Measurements from ENCODE around the gene CPEB1. TPM values are rescaled to one million over a fixed set of nuclear protein-coding genes. Genes with fewer than 3 reads are reported as not detected.

CPEB1 gene
- total and polyA plus RNA-seq, 2 experiments from 2014 or later: 4.1 to 9.4 TPM

DNA sequence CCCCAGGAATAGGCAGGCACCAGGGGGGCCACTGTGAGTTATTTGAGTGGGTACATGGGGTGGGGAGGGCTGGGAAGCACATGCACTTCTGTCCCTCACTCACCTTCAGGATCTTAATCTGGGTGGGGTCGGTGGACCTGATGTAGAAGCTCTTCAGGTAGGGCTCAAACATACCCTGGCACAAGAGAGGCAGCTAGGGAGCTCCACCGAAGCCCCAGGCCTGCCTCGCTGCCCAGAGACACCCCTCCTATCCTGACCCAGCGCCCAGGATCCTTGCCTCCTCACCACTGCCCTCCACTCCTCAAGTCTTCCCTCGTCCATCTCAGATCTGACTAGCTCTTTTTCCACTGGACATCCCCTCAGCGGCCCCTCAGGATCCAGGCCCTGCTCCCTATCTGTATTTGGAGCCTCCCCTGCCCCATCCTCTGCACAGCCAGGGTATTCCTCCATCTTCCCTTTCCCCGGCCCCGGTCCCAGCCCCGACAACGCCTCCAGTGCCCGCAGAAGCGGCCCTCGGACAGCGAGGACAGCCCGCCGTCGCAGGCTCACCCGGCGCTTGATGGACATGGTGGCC lies 32.5 kb upstream of the CPEB1 start:
- Histone ChIP-seq H3K27ac (ENCODE audit: low read depth) (no peak overlapping the region), H3K79me2 (replicated peaks; ENCODE audit: insufficient read depth) (no peaks in the 10 kb centered on the region), H3K4me1 (ENCODE audit: insufficient read depth) (peaks cover 10% of the 10 kb centered on the region), H3F3A (replicated peaks; ENCODE audit: low read depth) (no peaks in the 10 kb centered on the region), H3K27me3 (ENCODE audit: insufficient read depth) (no peaks in the 10 kb centered on the region), H3K9me2 (ENCODE audit: insufficient read depth) (no peaks in the 10 kb centered on the region), H2AFZ (peak overlapping the region; percentile 97), H3K4me3 (peak overlapping the region; percentile 92), H3K4me2 (peak overlapping the region; percentile 90), H4K20me1 (replicated peaks; ENCODE audit: insufficient read depth) (no peaks in the 10 kb centered on the region), H3K36me3 (ENCODE audit: insufficient read depth) (no peaks in the 10 kb centered on the region)
- ATAC-seq: peak; percentile 50
- DNase-seq (ENCODE audit: low spot score): peak; percentile 70
- Mint-ChIP-seq H3K4me3 (peak overlapping the region; percentile 92), H3K36me3 (ENCODE audit: low read depth) (no peaks in the 10 kb centered on the region), H3K9me3 (no peaks in the 10 kb centered on the region; the same call in 2 of the 3 replicates), H3K27me3 (ENCODE audit: insufficient read depth, low read depth, poor library complexity) (peaks cover 10% of the 10 kb centered on the region), H3K4me1 (peaks cover 11% of the 10 kb centered on the region; the same call in 2 of the 3 replicates), H3K27ac (no peak overlapping the region; the same call in 1 of the 2 replicates)
- TF ChIP-seq EZH2phosphoT487 (IDR thresholded peaks at IDR 0.05; ENCODE audit: unreplicated experiment): no peak
- TF ChIP-seq, protein P1, sequence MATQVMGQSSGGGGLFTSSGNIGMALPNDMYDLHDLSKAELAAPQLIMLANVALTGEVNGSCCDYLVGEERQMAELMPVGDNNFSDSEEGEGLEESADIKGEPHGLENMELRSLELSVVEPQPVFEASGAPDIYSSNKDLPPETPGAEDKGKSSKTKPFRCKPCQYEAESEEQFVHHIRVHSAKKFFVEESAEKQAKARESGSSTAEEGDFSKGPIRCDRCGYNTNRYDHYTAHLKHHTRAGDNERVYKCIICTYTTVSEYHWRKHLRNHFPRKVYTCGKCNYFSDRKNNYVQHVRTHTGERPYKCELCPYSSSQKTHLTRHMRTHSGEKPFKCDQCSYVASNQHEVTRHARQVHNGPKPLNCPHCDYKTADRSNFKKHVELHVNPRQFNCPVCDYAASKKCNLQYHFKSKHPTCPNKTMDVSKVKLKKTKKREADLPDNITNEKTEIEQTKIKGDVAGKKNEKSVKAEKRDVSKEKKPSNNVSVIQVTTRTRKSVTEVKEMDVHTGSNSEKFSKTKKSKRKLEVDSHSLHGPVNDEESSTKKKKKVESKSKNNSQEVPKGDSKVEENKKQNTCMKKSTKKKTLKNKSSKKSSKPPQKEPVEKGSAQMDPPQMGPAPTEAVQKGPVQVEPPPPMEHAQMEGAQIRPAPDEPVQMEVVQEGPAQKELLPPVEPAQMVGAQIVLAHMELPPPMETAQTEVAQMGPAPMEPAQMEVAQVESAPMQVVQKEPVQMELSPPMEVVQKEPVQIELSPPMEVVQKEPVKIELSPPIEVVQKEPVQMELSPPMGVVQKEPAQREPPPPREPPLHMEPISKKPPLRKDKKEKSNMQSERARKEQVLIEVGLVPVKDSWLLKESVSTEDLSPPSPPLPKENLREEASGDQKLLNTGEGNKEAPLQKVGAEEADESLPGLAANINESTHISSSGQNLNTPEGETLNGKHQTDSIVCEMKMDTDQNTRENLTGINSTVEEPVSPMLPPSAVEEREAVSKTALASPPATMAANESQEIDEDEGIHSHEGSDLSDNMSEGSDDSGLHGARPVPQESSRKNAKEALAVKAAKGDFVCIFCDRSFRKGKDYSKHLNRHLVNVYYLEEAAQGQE (IDR thresholded peaks at IDR 0.05; ENCODE audit: unreplicated experiment): no peak
- no peak for TF ChIP-seq ZNF331 (CRISPR knock-in tag; IDR thresholded peaks at IDR 0.05; ENCODE audit: low read depth)
- TF ChIP-seq STAT1 (IDR thresholded peaks at IDR 0.05; ENCODE audit: unreplicated experiment): no peak
- no peak for TF ChIP-seq ZNF114 (CRISPR knock-in tag; IDR thresholded peaks at IDR 0.05)
- TF ChIP-seq, protein P2, sequence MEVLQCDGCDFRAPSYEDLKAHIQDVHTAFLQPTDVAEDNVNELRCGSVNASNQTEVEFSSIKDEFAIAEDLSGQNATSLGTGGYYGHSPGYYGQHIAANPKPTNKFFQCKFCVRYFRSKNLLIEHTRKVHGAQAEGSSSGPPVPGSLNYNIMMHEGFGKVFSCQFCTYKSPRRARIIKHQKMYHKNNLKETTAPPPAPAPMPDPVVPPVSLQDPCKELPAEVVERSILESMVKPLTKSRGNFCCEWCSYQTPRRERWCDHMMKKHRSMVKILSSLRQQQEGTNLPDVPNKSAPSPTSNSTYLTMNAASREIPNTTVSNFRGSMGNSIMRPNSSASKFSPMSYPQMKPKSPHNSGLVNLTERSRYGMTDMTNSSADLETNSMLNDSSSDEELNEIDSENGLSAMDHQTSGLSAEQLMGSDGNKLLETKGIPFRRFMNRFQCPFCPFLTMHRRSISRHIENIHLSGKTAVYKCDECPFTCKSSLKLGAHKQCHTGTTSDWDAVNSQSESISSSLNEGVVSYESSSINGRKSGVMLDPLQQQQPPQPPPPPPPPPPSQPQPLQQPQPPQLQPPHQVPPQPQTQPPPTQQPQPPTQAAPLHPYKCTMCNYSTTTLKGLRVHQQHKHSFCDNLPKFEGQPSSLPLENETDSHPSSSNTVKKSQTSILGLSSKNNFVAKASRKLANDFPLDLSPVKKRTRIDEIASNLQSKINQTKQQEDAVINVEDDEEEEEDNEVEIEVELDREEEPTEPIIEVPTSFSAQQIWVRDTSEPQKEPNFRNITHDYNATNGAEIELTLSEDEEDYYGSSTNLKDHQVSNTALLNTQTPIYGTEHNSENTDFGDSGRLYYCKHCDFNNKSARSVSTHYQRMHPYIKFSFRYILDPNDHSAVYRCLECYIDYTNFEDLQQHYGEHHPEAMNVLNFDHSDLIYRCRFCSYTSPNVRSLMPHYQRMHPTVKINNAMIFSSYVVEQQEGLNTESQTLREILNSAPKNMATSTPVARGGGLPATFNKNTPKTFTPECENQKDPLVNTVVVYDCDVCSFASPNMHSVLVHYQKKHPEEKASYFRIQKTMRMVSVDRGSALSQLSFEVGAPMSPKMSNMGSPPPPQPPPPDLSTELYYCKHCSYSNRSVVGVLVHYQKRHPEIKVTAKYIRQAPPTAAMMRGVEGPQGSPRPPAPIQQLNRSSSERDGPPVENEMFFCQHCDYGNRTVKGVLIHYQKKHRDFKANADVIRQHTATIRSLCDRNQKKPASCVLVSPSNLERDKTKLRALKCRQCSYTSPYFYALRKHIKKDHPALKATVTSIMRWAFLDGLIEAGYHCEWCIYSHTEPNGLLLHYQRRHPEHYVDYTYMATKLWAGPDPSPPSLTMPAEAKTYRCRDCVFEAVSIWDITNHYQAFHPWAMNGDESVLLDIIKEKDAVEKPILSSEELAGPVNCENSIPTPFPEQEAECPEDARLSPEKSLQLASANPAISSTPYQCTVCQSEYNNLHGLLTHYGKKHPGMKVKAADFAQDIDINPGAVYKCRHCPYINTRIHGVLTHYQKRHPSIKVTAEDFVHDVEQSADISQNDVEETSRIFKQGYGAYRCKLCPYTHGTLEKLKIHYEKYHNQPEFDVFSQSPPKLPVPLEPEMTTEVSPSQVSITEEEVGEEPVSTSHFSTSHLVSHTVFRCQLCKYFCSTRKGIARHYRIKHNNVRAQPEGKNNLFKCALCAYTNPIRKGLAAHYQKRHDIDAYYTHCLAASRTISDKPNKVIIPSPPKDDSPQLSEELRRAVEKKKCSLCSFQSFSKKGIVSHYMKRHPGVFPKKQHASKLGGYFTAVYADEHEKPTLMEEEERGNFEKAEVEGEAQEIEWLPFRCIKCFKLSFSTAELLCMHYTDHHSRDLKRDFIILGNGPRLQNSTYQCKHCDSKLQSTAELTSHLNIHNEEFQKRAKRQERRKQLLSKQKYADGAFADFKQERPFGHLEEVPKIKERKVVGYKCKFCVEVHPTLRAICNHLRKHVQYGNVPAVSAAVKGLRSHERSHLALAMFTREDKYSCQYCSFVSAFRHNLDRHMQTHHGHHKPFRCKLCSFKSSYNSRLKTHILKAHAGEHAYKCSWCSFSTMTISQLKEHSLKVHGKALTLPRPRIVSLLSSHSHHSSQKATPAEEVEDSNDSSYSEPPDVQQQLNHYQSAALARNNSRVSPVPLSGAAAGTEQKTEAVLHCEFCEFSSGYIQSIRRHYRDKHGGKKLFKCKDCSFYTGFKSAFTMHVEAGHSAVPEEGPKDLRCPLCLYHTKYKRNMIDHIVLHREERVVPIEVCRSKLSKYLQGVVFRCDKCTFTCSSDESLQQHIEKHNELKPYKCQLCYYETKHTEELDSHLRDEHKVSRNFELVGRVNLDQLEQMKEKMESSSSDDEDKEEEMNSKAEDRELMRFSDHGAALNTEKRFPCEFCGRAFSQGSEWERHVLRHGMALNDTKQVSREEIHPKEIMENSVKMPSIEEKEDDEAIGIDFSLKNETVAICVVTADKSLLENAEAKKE (CRISPR knock-in tag; IDR thresholded peaks at IDR 0.05): no peak
- TF ChIP-seq, protein P3, sequence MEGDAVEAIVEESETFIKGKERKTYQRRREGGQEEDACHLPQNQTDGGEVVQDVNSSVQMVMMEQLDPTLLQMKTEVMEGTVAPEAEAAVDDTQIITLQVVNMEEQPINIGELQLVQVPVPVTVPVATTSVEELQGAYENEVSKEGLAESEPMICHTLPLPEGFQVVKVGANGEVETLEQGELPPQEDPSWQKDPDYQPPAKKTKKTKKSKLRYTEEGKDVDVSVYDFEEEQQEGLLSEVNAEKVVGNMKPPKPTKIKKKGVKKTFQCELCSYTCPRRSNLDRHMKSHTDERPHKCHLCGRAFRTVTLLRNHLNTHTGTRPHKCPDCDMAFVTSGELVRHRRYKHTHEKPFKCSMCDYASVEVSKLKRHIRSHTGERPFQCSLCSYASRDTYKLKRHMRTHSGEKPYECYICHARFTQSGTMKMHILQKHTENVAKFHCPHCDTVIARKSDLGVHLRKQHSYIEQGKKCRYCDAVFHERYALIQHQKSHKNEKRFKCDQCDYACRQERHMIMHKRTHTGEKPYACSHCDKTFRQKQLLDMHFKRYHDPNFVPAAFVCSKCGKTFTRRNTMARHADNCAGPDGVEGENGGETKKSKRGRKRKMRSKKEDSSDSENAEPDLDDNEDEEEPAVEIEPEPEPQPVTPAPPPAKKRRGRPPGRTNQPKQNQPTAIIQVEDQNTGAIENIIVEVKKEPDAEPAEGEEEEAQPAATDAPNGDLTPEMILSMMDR (conservative IDR thresholded peaks at IDR 0.05; ENCODE audit: low read depth in 2 of 2): no peak
- TF ChIP-seq, protein P4, sequence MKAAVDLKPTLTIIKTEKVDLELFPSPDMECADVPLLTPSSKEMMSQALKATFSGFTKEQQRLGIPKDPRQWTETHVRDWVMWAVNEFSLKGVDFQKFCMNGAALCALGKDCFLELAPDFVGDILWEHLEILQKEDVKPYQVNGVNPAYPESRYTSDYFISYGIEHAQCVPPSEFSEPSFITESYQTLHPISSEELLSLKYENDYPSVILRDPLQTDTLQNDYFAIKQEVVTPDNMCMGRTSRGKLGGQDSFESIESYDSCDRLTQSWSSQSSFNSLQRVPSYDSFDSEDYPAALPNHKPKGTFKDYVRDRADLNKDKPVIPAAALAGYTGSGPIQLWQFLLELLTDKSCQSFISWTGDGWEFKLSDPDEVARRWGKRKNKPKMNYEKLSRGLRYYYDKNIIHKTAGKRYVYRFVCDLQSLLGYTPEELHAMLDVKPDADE (IDR thresholded peaks at IDR 0.05): no peak
- TF ChIP-seq POLR2AphosphoS5 (IDR thresholded peaks at IDR 0.05; ENCODE audit: low read depth): no peak
- no peak for TF ChIP-seq NANOG (IDR thresholded peaks at IDR 0.05; ENCODE audit: borderline replicate concordance)
- TF ChIP-seq JUNB (IDR thresholded peaks at IDR 0.05; ENCODE audit: unreplicated experiment): no peak
- no peak for TF ChIP-seq CREB1 (CRISPR knock-in tag; IDR thresholded peaks at IDR 0.05; ENCODE audit: low read depth)
- TF ChIP-seq EZH2 (IDR thresholded peaks at IDR 0.05; ENCODE audit: low read depth, unreplicated experiment): no peak
